ELF-1 (cell line): ENCODE data around the gene DICER1.
A peak's percentile ranks its signal among the peaks of the same experiment; 100 is the strongest.

Source experiments
- DNase-seq: peaks from one replicate; pipeline ENCODE4 v3.0.0-alpha.2; 2016; ENCODE audit warnings: low read depth, low spot score

The DICER1 gene

GRCh38 chr14:95125221-95125620, 32.1 kb downstream of the DICER1 start:
- no peak for DNase-seq

- no peak for DNase-seq
Observed at GRCh38 chr14:95123891-95124579, 33.3 kb downstream of the DICER1 start.

DNA sequence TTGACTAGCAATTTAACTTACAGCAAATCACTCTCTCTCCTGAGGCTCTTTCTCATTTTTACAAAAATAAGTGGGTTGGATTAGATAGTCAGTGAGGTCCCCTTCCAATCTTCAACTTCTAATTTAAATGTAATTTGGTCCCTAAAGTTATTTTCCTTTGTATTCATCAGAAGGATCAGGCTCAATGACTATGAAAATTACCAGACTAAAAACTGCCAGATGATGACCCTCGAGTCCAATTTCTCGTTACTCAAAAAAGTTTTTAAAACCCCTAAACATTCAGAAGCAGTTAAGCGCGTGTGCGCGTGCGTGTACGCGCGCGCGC, 34.7 kb downstream of the DICER1 start:
- no peak for DNase-seq

DNA sequence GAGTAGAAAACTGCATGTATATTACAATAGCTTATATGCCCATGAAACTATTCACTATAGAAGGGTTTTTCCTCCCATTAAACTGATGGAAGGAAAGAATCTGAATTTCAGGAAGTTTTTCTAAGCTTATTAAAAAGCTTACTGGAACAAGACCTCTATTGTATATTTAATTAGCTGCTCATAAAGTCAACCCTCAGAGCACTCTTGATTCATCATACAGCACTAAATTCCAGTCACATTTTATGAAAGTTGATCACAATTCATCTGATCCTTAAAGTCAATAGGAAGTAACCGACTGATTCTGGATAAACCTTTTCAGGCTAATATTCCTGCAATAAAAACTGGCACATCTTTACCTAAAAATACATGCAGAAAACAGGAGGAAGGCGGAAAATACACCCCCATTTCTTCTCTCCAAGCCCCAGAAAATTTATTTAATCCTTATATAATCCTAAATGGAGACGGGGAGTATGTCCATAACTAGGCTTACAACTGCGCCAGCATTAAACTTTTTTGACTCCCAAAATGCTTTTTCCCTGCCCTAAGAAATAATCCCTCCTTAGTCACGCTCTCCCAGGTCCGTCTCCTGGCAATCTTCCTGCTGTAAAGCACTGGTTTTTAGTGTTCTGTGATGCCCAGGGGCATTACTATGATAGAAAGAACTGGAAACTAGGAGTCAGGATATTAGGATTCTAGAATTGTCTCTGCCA, 35.3 kb downstream of the DICER1 start:
- no peak for DNase-seq

DNA sequence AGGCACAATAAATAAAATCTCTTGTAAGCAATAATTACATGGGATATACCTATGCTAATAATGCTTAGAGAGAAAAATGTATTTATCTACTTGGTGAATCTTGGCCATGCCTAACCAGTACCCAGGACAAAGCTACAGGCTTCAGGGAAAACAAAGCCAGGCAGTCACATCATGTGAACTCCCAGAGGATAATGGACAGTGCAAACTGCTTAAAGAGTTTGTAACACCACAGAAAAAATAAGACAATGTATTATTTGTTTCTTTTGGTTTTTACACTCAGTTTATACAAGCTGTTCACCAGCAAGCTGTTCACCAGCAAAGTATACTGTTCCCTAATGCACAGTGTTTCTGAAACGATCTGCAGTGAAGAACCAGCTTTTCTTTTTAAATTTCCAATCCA, 38.0 kb downstream of the DICER1 start:
- no peak for DNase-seq

DNA sequence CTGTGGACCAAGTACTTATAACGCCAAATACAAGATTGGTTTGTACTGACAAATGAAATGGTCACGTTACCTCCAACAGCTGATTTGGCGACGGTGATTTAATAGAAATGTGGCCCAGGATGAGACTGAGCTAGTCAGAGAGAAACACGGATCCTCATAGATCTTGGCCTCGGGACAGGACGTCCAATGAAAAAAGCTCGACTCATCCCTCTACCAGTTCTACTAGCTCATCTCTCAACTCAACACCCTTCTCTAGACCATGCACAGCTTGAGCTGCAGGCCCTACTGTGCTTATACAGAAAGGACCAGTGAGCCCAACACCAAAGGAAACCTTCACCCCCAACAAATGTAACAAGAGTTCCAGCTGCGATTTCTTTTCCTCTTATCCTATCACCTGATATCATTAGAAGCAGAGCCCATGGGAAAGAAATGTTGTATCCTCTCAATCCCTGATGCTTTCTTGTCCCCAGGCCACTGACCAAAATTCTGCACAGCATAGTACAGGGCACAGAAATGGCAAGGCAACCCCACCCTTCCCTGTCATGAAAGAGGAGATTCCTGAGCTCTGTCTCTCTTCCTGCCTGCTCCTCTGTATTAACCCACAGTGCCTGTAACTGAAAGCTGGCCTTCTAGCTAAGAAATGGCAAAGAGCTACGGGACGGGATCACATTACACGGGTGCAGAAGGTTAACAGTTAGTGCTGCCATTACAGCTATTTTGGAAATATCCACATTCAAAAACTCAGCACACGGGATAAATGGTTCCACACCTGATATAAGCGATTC, 39.2 kb downstream of the DICER1 start:
- no peak for DNase-seq

- no peak for DNase-seq
Observed at GRCh38 chr14:95113476-95113875, 43.9 kb downstream of the DICER1 start.

DNA sequence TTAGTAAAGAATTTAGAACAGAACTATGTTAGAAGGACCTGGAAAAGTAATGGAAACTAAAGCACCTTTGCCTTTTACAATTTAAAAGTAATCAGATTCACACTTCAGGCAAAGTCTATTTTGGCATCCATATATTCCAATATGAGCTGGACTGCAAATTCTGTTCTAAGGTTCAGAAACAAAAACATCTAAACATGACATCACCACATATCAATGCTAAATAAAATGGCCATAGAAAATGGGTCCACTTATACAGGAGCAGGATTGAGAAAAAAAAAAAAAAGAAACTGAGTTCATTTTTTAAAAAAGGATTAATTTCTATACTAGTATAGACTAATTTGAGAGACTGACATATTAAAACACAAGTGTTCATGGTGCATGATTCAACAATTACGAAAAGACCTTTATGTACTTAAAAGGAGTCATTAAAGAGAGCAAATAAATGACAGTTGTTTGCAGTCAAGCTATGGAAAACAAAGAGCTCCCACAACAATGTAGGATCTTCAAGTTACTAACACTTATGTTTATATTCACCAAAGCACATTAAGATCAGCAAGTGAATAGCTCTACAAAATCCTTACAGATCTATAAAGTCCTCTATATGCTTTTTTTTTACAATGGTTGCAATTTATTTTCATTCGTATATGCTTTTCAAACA, 45.7 kb downstream of the DICER1 start:
- DNase-seq = no peak

DNA sequence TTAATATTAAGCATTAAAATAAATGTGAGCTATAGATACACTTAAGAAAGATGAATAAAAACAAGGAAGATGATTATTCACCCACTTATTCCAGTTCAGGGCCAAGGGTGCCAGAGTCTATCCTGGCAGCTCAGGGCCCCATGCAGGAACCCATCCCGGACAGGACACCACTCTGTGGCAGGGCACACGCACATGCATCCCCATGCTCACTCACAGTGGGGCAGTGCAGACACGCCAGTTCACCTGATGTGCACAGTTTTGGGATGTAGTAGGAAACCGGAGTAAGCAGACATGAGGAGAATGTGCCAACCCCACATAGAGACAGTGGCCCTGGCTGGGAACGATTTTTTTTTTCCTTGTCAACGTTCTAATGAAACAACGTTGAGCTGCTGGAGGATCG, 47.2 kb downstream of the DICER1 start:
- no peak for DNase-seq

DNA sequence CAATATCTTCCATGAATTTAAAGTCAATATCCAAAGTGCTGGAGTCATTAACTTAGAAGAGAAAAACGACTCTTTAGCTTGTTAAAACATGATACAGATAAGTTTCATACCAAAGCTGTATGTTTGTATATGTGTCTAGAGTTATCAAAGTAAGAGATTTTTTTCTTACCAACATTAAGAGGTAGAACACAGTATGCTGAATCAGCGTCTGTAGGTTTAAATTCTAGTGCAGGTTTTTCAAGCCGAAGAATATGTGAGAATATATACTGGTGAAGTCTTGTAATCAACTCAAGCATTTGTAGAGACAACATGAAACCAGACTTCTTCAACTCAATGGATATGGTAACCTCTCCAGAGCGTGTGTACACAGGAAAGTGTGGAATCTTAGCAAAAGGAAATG, 49.6 kb downstream of the DICER1 start:
- DNase-seq = no peak

DNA sequence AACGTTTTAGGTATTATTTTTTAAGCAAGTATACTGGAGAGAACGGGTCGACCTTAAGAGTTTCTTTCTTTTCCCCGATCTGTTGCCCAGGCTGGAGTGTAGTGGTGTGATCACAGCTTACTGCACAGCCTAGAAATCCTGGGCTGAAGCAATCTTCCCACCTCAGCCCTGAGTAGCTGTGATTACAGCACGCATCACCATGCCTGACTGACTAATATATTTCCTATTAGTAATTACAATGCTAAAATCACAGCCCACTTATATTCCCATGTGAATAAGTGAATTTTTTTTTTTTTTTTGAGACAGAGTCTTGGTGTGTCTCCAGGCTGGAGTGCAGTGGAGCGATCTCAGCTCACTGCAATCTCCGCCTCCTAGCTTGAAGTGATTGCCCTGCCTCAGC, 50.4 kb downstream of the DICER1 start:
- no peak for DNase-seq

- no peak for DNase-seq
Observed at GRCh38 chr14:95104911-95105310, 52.4 kb downstream of the DICER1 start.

- no peak for DNase-seq
Observed at GRCh38 chr14:95102680-95103044, 54.7 kb downstream of the DICER1 start.

DNA sequence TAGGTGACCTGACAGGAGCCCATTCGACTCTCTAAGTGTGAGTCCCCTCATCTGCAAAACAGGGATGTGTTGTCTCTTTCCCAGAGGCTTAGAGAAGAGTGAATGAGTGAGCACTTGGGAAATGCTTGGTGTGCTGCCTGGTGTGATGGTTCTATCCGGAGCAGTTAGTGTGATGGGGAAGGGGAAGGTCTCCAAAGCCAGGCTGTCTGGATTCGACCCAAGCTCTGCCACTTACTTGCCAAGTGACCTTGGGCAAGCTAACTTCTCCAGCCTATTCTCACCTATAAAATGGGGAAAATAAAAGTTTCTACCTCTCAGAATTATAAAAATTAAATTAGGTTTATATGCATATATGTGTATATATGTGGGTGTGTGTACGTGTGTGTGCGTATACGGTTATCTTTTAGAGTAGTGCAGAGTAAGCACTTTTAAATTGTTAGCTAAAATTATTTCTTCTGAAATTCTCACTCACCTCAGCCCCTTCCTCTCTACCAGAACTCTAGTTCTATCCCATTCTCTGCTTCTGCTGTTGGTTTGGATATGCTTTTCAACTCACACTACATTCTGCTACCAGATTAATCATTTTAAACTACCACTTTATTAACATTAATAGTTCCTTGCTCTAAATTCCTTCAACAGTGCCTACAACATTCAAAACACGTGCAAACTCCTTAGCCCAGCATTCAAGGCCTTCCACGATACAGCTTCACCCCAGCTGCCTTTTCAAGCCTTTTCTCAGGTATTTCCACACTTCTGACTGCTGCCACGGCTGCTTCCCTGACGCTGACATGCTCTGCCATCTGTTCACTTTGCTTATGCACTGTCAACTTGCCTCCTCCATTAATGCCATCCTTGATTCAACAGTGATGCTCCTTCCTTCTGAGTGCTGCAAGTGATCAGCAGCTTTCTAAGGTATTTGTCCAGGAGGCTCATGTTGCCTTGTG, 55.3 kb downstream of the DICER1 start:
- no peak for DNase-seq

- DNase-seq = peak; percentile 58
Observed at GRCh38 chr14:95098984-95099599, 58.2 kb downstream of the DICER1 start.

GRCh38 chr14:95097385-95097784, 59.9 kb downstream of the DICER1 start:
- DNase-seq = no peak

- DNase-seq = no peak
Observed at GRCh38 chr14:95096476-95096875, 60.9 kb downstream of the DICER1 start.

DNA sequence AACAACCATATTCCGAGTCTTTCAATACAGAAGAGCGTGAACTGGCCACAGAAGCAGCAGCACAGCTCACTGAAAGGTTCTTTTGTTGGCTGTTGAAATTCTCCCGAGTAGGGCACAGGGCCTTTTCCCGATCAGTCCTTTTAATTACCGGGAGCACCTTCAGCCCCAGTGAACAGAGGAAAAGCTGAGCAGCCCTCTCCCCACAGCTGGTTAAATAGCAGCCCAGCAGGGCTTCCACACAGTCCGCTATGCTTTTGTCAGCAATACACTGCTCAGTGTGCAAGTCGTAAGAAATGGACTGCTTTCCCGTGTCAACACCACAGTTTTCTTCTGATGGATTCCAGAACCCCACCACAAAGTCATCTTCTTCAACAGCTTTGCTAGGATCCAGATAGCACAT, 61.3 kb downstream of the DICER1 start:
- DNase-seq = peak; percentile 21

DNA sequence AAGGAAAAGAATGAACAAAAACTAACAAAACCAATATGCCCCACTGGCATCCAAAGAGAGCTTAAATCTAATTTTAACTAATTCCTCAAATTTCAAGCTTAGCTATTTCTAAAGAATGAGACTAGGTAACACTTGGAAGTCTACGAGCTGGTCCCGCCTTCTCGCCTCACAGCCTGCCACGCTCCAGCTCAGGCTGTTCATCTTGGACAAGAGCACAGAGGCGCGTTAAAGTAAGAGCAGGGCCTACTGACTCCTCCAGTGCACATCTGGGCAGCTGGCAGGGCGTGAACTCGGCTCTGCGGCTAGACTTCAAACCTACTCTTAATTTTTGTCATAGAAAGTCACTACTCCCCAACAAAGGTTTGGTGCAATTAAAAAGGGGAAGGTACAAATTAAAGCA, 64.6 kb downstream of the DICER1 start:
- DNase-seq = no peak

DNA sequence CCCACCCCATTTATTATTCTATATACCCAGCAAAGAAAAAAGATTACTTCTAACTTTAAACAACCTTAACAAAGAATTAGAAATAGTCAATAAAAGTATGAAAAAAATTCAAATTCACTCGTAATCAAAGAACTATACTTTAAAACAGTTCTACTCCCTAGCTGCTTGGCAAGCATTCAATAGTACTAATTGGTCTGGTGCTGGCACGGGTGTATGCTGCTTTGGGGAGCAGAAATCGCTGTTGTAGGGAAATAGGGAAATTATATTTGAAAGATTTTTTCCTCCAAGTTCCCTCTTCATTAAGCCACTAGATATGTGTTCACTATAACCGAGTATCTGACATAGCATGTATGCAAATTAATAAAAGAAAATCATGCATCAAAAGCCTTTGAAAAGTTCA, 65.7 kb downstream of the DICER1 start:
- DNase-seq = no peak

- DNase-seq = no peak
Observed at GRCh38 chr14:95088665-95089064, 68.7 kb downstream of the DICER1 start.
